PC-3 (cell line): ENCODE data around the gene ESRRG. TPM values are rescaled to one million over a fixed set of nuclear protein-coding genes. Genes with fewer than 3 reads are reported as not detected.

ENCODE experiments used
- ATAC-seq: fragments of 200-7000 bp; cut with Tn5 transposase; 2 replicates; pipeline ENCODE4 v1.9.1; 2020; ENCODE audit warnings: mild to moderate bottlenecking, moderate library complexity
- BruUV-seq: library from RNA; stranded (reverse); fragments of 400-500 nt; replicated peaks from 2 replicates; lab custom pipeline; 2021; lab: Mats Ljungman, UMichigan
- CTCF ChIA-PET: fragments of 300-600 bp; sonication (Branson Sonifier 250); formaldehyde crosslinking; loops from one replicate; lab custom pipeline; 2022; ENCODE audit warnings: antibody characterized with exemption; lab: Charles Lee
- POLR2A ChIA-PET: fragments of 300-600 bp; sonication (Branson Sonifier 250); formaldehyde crosslinking; loops from one replicate; lab custom pipeline; 2022; ENCODE audit warnings: antibody characterized with exemption; ENCODE audit not compliant: unreplicated experiment; lab: Charles Lee
- DNase-seq: peaks from one replicate; pipeline ENCODE4 v3.0.0-alpha.2; 2015
- H2AFZ ChIP-seq: fragments of 300-600 bp; sonication (generic); 2 replicates; pipeline ENCODE4 v1.6.0; 2016; ENCODE audit warnings: antibody characterized with exemption, low read length
- H3F3A ChIP-seq: fragments of 300-600 bp; sonication (generic); one replicate; pipeline ENCODE4 v1.6.0; 2017; ENCODE audit warnings: antibody characterized with exemption, low read length, control low read depth, mild to moderate bottlenecking; ENCODE audit not compliant: unreplicated experiment
- H3K27ac ChIP-seq: fragments of 300-600 bp; sonication (generic); 2 replicates; pipeline ENCODE4 v1.5.1; 2016; ENCODE audit warnings: mild to moderate bottlenecking, low read length
- H3K27me3 ChIP-seq: fragments of 300-600 bp; sonication (generic); 2 replicates; pipeline ENCODE4 v1.6.1; 2016; ENCODE audit warnings: low read length, mixed read lengths
- H3K36me3 ChIP-seq: fragments of 300-600 bp; sonication (generic); 2 replicates; pipeline ENCODE4 v1.6.1; 2016; ENCODE audit warnings: low read depth, mixed run types, low read length, mixed read lengths
- H3K4me1 ChIP-seq: fragments of 300-600 bp; sonication (generic); 2 replicates; pipeline ENCODE4 v1.5.1; 2016; ENCODE audit warnings: low read length; ENCODE audit not compliant: insufficient read depth
- H3K4me2 ChIP-seq: fragments of 300-600 bp; sonication (generic); 2 replicates; pipeline ENCODE4 v1.6.0; 2016; ENCODE audit warnings: low read length
- H3K4me3 ChIP-seq: fragments of 300-600 bp; sonication (generic); 2 replicates; pipeline ENCODE4 v1.5.1; 2016; ENCODE audit warnings: mild to moderate bottlenecking, low read length, mixed read lengths
- H3K79me2 ChIP-seq: fragments of 300-600 bp; sonication (generic); 2 replicates; pipeline ENCODE4 v1.6.1; 2017; ENCODE audit warnings: low read length, mixed read lengths
- H3K9ac ChIP-seq: fragments of 300-600 bp; sonication (generic); 2 replicates; pipeline ENCODE4 v1.6.0; 2016; ENCODE audit warnings: mild to moderate bottlenecking, low read length
- H3K9me2 ChIP-seq: fragments of 300-600 bp; sonication (generic); replicated peaks from 2 replicates; pipeline ENCODE4 v1.6.1; 2016; ENCODE audit warnings: mixed run types, low read length, mixed read lengths
- H3K9me3 ChIP-seq: fragments of 300-600 bp; sonication (generic); 2 replicates; pipeline ENCODE4 v1.6.1; 2016; ENCODE audit warnings: low read length, mixed read lengths
- H4K20me1 ChIP-seq: fragments of 300-600 bp; sonication (generic); 2 replicates; pipeline ENCODE4 v1.6.1; 2016; ENCODE audit warnings: low read length, mixed read lengths
- CTCF ChIP-seq: fragments of 300-600 bp; sonication (generic); conservative IDR thresholded peaks from 2 replicates; pipeline ENCODE4 v1.5.1; 2017; ENCODE audit warnings: antibody characterized with exemption, low read depth, mild to moderate bottlenecking, low read length
- EZH2 ChIP-seq: fragments of 300-600 bp; sonication (generic); IDR thresholded peaks from one replicate; pipeline ENCODE4 v1.6.1; 2017; ENCODE audit warnings: antibody characterized with exemption, mild to moderate bottlenecking, low read length; ENCODE audit not compliant: unreplicated experiment
- EZH2phosphoT487 ChIP-seq: fragments of 300-600 bp; sonication (generic); IDR thresholded peaks from 2 replicates; pipeline ENCODE4 v1.6.1; 2018; ENCODE audit warnings: mild to moderate bottlenecking, antibody characterized with exemption, low read length, borderline replicate concordance
- intact Hi-C: fragments of 100-400 bp; cut with micrococcal nuclease; formaldehyde crosslinking; loops from 2 replicates; pipeline ENCODE4 v1.9.0; 2023
- total RNA-seq: library from RNA; depleted of rRNA; stranded (reverse); fragments of >200 nt; gene quantifications from 2 replicates; pipeline ENCODE4 v1.2.3, GENCODE V29; 2014

Gene ESRRG
- total RNA-seq, 1 experiment from 2014 or later, result 1.7 TPM

GRCh38 chr1:216580538-216581057 is 142.6 kb downstream of the ESRRG start:
- no peak overlapping the region for H3K9ac ChIP-seq
- BruUV-seq, result no TSS peak
- H2AFZ ChIP-seq, result no peak overlapping the region
- no peaks in the 10 kb centered on the region for H3K9me3 ChIP-seq
- no peaks in the 10 kb centered on the region for H3K36me3 ChIP-seq
- TF ChIP-seq EZH2 (no peak), EZH2phosphoT487 (no peak), CTCF (no peak)
- H3K9me2 ChIP-seq, result no peaks in the 10 kb centered on the region
- POLR2A ChIA-PET, result no interaction called here
- no peak overlapping the region for H3K4me2 ChIP-seq
- intact Hi-C loops, result no loop called here
- no peak for DNase-seq
- CTCF ChIA-PET, result no interaction called here
- no peaks in the 10 kb centered on the region for H3K79me2 ChIP-seq
- no peaks in the 10 kb centered on the region for H4K20me1 ChIP-seq
- no peak for ATAC-seq
- no peak overlapping the region for H3K27ac ChIP-seq
- H3K4me1 ChIP-seq, result no peaks in the 10 kb centered on the region
- H3K4me3 ChIP-seq, result no peak overlapping the region
- peaks cover 31% of the 10 kb centered on the region for H3K27me3 ChIP-seq
- no peaks in the 10 kb centered on the region for H3F3A ChIP-seq

GRCh38 chr1:216576234-216576937 is 146.8 kb downstream of the ESRRG start:
- ATAC-seq, result no peak
- ChIA-PET CTCF (no interaction called here), POLR2A (no interaction called here)
- Histone ChIP-seq H3K4me2 (no peak overlapping the region), H3K36me3 (no peaks in the 10 kb centered on the region), H3K4me1 (no peaks in the 10 kb centered on the region), H2AFZ (no peak overlapping the region), H3K27ac (no peak overlapping the region), H4K20me1 (no peaks in the 10 kb centered on the region), H3K9ac (no peak overlapping the region), H3K9me2 (no peaks in the 10 kb centered on the region), H3K9me3 (no peaks in the 10 kb centered on the region), H3F3A (no peaks in the 10 kb centered on the region), H3K27me3 (peaks cover 54% of the 10 kb centered on the region), H3K79me2 (no peaks in the 10 kb centered on the region), H3K4me3 (no peak overlapping the region)
- DNase-seq, result no peak
- TF ChIP-seq EZH2 (no peak), CTCF (no peak), EZH2phosphoT487 (no peak)
- no TSS peak for BruUV-seq
- intact Hi-C loops, result no loop called here

- H4K20me1 ChIP-seq, result no peaks in the 10 kb centered on the region
- no peak overlapping the region for H3K4me2 ChIP-seq
- POLR2A ChIA-PET, result interaction anchor here (0.6 to 0.7 kb wide), 2 partner anchors 110 to 143 kb away, joined by 3 read pairs; no protein-coding TSS in a partner anchor
- H3K27ac ChIP-seq, result no peak overlapping the region
- H3K36me3 ChIP-seq, result no peaks in the 10 kb centered on the region
- TF ChIP-seq EZH2 (no peak), CTCF (peak; percentile 95)
- H3K9ac ChIP-seq, result no peak overlapping the region
- H3K27me3 ChIP-seq, result peaks cover 27% of the 10 kb centered on the region
- CTCF ChIA-PET, result interaction anchor here (1.1 to 2.4 kb wide), 3 partner anchors 256 to 455 kb away, joined by 4 to 16 read pairs (median 7); no protein-coding TSS in a partner anchor
- H3F3A ChIP-seq, result no peaks in the 10 kb centered on the region
- no peak overlapping the region for H2AFZ ChIP-seq
- H3K9me3 ChIP-seq, result no peaks in the 10 kb centered on the region
- H3K4me1 ChIP-seq, result no peaks in the 10 kb centered on the region
- no peaks in the 10 kb centered on the region for H3K79me2 ChIP-seq
- no peaks in the 10 kb centered on the region for H3K9me2 ChIP-seq
- intact Hi-C loops, result loop anchor here (1.0 to 5.0 kb wide), 5 partner anchors 256 to 744 kb away; no protein-coding TSS in a partner anchor
- ATAC-seq (peak; percentile 85), DNase-seq (peak; percentile 82)
- no peak overlapping the region for H3K4me3 ChIP-seq
- no TSS peak for BruUV-seq
These were observed 156.5 kb downstream of the ESRRG start for GRCh38 chr1:216566641-216567205.
